ENCODE data around the gene MLEC. TPM values are rescaled to one million over a fixed set of nuclear protein-coding genes. Genes with fewer than 3 reads are reported as not detected.

Gene MLEC
- polyA plus RNA-seq, 1 donor, result 193 TPM

DNA sequence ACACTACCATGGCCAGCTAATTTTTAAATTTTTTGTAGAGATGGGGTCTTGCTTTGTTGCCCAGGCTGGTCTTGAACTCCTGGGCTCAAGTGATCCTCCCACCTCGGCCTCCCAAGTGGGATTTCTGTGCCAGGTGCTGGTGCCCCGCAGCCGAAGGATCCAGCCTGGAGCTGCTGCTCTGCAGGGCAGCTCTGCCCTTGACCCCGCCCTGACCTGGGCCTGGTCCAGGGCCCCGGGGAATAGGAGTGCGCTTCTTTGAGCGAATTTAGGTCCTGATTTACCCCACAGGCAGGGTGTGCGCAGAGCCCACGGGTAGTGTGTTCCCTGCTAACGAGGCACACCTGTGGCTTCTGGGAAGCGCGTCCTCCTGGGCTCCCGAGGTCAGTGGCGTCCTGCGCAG is 53.9 kb downstream of the MLEC start:
- DNase-seq, result no peak

DNA sequence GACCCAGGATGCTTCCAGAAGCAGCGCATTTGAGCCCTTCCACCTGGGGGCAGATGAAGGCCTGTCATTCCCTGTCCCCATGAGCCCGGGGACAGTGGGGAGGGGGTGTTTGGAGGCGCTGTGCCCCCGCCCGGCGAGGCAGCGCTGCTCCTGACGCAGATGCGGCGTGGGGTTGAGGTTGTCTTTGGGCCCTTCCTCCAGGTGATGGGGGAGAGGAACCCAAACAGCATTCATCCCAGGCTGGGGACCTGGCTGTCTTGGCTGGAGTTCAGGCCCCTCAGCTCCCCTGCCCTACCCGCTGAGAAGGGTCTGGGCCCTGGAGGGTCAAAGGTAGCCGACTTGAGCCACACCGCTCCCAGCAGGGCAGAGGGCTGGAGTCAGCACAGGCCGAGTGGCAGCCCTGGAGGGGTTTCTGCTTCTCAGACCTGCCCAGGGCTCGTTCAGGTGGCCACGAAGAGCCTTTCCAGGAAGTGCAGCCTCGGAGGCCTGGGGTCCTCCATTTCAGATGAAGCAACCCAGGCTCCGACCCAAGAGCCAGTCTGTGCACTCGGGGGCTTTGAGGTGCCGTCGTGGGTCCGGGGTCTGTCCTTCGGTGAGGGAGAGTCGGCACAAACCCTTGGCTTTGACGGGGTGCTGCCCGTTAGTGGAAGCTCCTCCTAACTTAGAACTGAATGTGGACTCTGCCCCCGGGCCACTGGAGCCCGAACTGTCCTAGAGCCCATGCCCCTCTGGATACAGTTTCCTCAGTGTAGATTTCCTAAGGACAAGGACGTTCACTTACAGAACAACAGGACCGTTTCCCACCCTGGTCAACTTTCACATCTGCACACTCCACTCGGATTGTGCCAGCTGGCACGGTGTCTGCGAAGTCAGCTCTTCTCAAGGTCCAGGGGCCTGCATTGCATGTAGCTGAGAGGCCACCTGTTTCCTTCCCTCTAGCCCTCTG is 54.8 kb downstream of the MLEC start:
- no peak for DNase-seq

DNA sequence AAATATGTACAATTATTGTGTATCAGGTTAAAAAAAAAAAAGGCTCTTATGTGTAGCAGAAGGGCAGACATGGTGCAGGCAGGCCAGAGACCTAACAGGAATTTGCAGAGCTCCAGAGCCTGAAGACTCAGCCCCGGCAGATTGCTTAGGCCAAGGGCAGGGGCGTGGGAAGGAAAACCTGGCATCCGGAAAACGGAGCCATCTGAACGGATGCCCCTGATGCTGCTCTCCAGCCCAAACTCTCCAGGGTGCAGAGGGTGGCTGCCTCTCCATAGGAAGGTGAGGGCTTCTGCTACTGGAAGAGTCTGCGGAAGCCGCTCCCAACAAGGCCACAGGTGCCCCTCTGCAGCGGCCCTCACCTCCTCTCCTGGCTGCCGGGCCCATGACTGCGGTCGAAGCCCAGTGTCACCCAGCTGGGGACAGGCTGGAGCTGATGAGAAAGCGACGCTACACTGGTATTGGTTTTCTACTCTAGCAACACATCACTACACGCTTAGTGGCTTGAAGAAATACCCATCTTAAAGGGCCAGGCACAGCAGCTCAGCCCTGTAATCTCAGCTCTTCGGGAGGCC is 58.1 kb downstream of the MLEC start:
- no peak for DNase-seq

DNA sequence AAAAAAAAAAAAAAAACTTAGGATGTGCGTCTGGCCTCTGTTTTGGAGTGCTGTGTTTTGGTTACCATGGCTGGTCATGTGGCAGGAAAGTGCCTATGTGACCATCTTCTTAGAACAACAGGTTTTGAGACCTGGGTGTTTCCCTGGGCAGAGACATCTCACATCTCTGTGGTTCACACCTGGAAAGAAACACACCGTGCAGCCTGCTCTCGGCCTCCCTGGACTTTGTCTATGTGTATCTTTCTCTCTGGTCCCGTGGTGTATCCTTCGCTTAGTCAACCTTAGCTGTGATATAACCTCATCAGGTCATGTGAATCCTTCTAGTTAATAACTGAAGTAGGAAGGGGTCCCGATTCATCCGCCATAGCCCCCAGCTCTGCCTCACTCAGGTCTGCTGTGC is 61.3 kb downstream of the MLEC start:
- DNase-seq, result no peak

DNA sequence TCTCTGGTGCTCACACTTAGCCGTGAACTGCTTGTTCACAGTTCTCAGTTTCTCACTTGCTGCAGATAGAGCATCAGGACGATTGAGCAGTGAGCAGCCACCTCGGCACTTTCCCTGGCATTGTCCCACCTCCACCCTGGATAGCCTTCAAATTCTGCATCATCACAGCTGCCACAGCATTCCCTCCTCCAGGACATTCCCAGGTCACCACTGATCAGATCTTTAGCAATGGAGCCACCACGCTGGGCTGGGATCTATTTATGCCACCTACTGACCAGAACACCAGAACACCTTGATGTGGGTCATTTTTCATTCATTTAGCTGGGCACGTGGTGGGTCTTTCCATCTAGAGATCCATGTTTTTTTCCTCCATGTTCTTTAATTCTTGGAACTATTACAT is 62.3 kb downstream of the MLEC start:
- DNase-seq, result no peak

DNA sequence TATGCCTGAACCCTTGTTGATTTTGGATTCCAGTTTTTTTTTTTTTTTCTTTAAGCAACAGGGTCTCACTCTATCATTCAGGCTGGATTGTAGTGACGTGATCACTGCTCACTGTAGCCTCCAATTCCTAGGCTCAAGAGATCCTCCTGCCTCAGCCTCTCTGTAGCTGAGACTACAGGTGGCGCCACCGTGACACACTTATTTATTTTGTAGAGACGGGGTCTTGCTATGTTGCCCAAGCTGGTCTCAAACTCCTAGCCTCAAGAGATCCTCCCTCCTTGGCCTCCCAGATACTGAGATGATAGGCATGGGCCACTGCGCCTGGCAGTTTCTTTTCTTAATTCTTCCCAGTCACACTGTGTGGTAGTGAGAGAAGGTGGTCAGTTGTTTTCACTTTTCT is 63.9 kb downstream of the MLEC start:
- DNase-seq, result no peak

DNA sequence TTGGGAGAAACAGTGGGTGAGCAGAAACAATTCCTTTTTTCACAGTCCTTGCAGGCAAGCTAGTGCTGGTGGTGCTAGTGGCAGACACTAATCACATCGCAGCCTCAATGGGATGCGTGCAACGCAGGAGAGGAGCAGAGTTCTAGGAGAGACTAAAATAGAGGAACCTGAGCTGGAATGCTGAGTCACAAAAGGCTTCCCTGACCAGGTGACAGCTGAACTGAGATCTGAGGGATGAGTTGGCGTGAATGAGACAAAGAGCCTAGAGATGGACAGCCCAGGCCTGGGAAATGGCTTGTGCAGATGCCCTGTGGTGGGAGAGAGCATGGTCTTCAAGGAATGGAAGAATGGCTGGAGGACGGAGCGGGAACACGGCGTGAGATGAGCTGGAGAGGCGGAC is 64.4 kb downstream of the MLEC start:
- DNase-seq, result no peak

Other genes with a start within 250 kb of the MLEC start
- gene COX6A1, start 249.0 kb upstream of the MLEC start, polyA plus RNA-seq (ENCODE audit: insufficient read length), result 260 TPM
- 39.1 TPM for gene TRIAP1, start 240.8 kb upstream of the MLEC start, polyA plus RNA-seq (ENCODE audit: insufficient read length)
- gene GATC, start 240.7 kb upstream of the MLEC start, polyA plus RNA-seq (ENCODE audit: insufficient read length), result 36.2 TPM
- gene SRSF9, start 217.4 kb upstream of the MLEC start, polyA plus RNA-seq (ENCODE audit: insufficient read length), result 222 TPM
- 446 TPM for gene DYNLL1, start 191.0 kb upstream of the MLEC start, polyA plus RNA-seq (ENCODE audit: insufficient read length)
- 65.0 TPM for gene COQ5, start 158.0 kb upstream of the MLEC start, polyA plus RNA-seq (ENCODE audit: insufficient read length)
- gene RNF10, start 152.8 kb upstream of the MLEC start, polyA plus RNA-seq (ENCODE audit: insufficient read length), result 284 TPM
- gene POP5, start 105.7 kb upstream of the MLEC start, polyA plus RNA-seq (ENCODE audit: insufficient read length), result 65.0 TPM
- gene CABP1, start 46.5 kb upstream of the MLEC start, polyA plus RNA-seq (ENCODE audit: insufficient read length), result 7.7 TPM
- 82.4 TPM for gene UNC119B, start 23.3 kb downstream of the MLEC start, polyA plus RNA-seq (ENCODE audit: insufficient read length)
- 14.5 TPM for gene ACADS, start 38.7 kb downstream of the MLEC start, polyA plus RNA-seq (ENCODE audit: insufficient read length)
- gene SPPL3, start 217.2 kb downstream of the MLEC start, polyA plus RNA-seq (ENCODE audit: insufficient read length), result 86.5 TPM